DOHH2 (cell line): ENCODE measurements around the gene DGCR2.

Source experiments
- H3F3A ChIP-seq: fragments of 200-600 bp; sonication (generic), shearing (Covaris generic); 2 replicates; pipeline ENCODE4 v1.6.0; 2016; ENCODE audit warnings: antibody characterized with exemption, mild to moderate bottlenecking; ENCODE audit not compliant: control insufficient read depth, insufficient read depth
- H3K27ac ChIP-seq: fragments of 200-600 bp; sonication (generic); 2 replicates; pipeline ENCODE4 v1.5.1; 2014; ENCODE audit warnings: low read depth, mild to moderate bottlenecking, low read length, moderate library complexity
- H3K27me3 ChIP-seq: fragments of 200-600 bp; sonication (generic); 2 replicates; pipeline ENCODE4 v1.6.1; 2014; ENCODE audit warnings: mild to moderate bottlenecking, low read length, mixed read lengths; ENCODE audit not compliant: control insufficient read depth
- H3K36me3 ChIP-seq: fragments of 200-600 bp; sonication (generic); 2 replicates; pipeline ENCODE4 v1.6.1; 2014; ENCODE audit warnings: mild to moderate bottlenecking, low read length, moderate library complexity, mixed read lengths; ENCODE audit not compliant: control insufficient read depth
- H3K4me1 ChIP-seq: fragments of 200-600 bp; sonication (generic); 2 replicates; pipeline ENCODE4 v1.6.1; 2014; ENCODE audit warnings: mild to moderate bottlenecking, low read length, mixed read lengths; ENCODE audit not compliant: control insufficient read depth
- H3K4me2 ChIP-seq: fragments of 200-600 bp; sonication (generic); 2 replicates; pipeline ENCODE4 v1.6.0; 2014; ENCODE audit warnings: mild to moderate bottlenecking, low read length, moderate library complexity
- H3K4me3 ChIP-seq: fragments of 200-600 bp; sonication (generic); 2 replicates; pipeline ENCODE4 v1.5.1; 2014; ENCODE audit warnings: mild to moderate bottlenecking, low read length, mixed read lengths
- H3K79me2 ChIP-seq: fragments of 200-600 bp; sonication (generic); 2 replicates; pipeline ENCODE4 v1.6.1; 2014; ENCODE audit warnings: mild to moderate bottlenecking, low read length, mixed read lengths; ENCODE audit not compliant: control insufficient read depth
- H3K9me2 ChIP-seq: fragments of 200-600 bp; sonication (generic); replicated peaks from 2 replicates; pipeline ENCODE4 v1.6.1; 2014; ENCODE audit warnings: mild to moderate bottlenecking, low read length, mixed read lengths; ENCODE audit not compliant: control insufficient read depth
- H3K9me3 ChIP-seq: fragments of 200-600 bp; sonication (generic); 2 replicates; pipeline ENCODE4 v1.6.1; 2014; ENCODE audit warnings: antibody characterized with exemption, low read length, mixed read lengths; ENCODE audit not compliant: control insufficient read depth, insufficient read depth
- H4K20me1 ChIP-seq: fragments of 200-600 bp; sonication (generic); 2 replicates; pipeline ENCODE4 v1.6.0; 2014; ENCODE audit warnings: low read depth, mild to moderate bottlenecking, antibody characterized with exemption, low read length, moderate library complexity; ENCODE audit not compliant: control insufficient read depth, insufficient read depth
- EZH2phosphoT487 ChIP-seq: fragments of 200-600 bp; sonication (generic); IDR thresholded peaks from 2 replicates; pipeline ENCODE4 v1.6.1; 2017; ENCODE audit warnings: borderline replicate concordance, mild to moderate bottlenecking, antibody characterized with exemption, low read length, moderate library complexity, mixed read lengths
- TF ChIP-seq, protein P1 (sequence below): fragments of 200-600 bp; sonication (generic); IDR thresholded peaks from one replicate; pipeline ENCODE4 v1.5.1; 2014; ENCODE audit warnings: antibody characterized with exemption, mild to moderate bottlenecking, low read depth, low read length; ENCODE audit not compliant: poor library complexity, severe bottlenecking

DGCR2 gene

DNA sequence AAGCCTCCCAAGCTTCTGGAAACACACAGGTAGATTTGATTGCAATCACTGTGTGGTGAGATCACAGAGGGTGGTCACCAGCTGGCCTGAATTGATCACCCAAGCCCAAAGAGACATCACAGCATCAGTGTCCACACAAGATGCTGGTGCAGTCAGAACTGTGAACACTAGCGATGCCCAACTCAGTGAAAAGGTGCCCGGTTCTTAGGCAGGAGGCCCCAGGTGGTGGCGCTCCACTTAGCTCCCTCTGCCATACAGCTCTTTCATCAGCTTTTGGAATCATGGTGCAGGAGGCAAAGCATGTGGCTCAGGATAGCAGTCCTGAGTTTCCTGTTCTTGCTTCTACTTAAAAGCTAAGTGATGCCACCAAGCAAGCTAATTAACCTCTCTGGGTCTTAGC, 11.1 kb downstream of the DGCR2 start:
- no peaks in the 10 kb centered on the region for H3F3A ChIP-seq
- peaks cover 91% of the 10 kb centered on the region for H3K79me2 ChIP-seq
- no peak overlapping the region for H3K27ac ChIP-seq
- H3K9me2 ChIP-seq: no peaks in the 10 kb centered on the region
- H3K4me1 ChIP-seq: peaks cover 15% of the 10 kb centered on the region
- no peaks in the 10 kb centered on the region for H3K27me3 ChIP-seq
- peaks cover 16% of the 10 kb centered on the region for H4K20me1 ChIP-seq
- H3K9me3 ChIP-seq: no peaks in the 10 kb centered on the region
- H3K4me2 ChIP-seq: no peak overlapping the region
- H3K36me3 ChIP-seq: 0 out of 2 replicates have a peak, but pooled peaks cover 3% of the 10 kb centered on the region
- H3K4me3 ChIP-seq: no peak overlapping the region
- TF ChIP-seq, protein P1, sequence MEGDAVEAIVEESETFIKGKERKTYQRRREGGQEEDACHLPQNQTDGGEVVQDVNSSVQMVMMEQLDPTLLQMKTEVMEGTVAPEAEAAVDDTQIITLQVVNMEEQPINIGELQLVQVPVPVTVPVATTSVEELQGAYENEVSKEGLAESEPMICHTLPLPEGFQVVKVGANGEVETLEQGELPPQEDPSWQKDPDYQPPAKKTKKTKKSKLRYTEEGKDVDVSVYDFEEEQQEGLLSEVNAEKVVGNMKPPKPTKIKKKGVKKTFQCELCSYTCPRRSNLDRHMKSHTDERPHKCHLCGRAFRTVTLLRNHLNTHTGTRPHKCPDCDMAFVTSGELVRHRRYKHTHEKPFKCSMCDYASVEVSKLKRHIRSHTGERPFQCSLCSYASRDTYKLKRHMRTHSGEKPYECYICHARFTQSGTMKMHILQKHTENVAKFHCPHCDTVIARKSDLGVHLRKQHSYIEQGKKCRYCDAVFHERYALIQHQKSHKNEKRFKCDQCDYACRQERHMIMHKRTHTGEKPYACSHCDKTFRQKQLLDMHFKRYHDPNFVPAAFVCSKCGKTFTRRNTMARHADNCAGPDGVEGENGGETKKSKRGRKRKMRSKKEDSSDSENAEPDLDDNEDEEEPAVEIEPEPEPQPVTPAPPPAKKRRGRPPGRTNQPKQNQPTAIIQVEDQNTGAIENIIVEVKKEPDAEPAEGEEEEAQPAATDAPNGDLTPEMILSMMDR: no peak

DNA sequence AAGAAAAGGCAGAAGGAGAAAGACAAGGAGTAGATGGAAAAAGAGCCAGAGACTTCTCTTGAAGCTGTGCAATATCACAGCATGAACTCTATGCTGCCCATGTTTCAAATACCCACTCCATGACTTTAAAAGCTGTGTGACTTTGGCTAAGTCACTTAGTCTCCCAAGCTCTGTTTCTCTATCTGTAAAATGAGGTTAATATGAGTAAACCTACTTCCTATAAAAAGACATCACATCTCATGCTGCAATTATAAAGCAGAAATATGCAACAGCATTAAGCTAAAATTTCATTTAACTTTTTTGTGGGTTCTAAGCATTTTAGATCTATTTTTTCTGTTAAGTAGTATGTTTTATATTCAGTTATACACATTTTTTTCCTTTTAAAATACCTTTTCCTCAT, 11.6 kb downstream of the DGCR2 start:
- TF ChIP-seq, protein P1: no peak
- TF ChIP-seq EZH2phosphoT487: no peak
- Histone ChIP-seq H3K27me3 (no peaks in the 10 kb centered on the region), H3K4me2 (no peak overlapping the region), H3K9me2 (no peaks in the 10 kb centered on the region), H3K36me3 (0 out of 2 replicates have a peak, but pooled peaks cover 3% of the 10 kb centered on the region), H4K20me1 (peaks cover 16% of the 10 kb centered on the region; the same call in 1 of the 2 replicates), H3K27ac (no peak overlapping the region), H3K4me3 (no peak overlapping the region), H3K79me2 (peaks cover 91% of the 10 kb centered on the region), H3K4me1 (peaks cover 15% of the 10 kb centered on the region), H3F3A (no peaks in the 10 kb centered on the region), H3K9me3 (no peaks in the 10 kb centered on the region)

DNA sequence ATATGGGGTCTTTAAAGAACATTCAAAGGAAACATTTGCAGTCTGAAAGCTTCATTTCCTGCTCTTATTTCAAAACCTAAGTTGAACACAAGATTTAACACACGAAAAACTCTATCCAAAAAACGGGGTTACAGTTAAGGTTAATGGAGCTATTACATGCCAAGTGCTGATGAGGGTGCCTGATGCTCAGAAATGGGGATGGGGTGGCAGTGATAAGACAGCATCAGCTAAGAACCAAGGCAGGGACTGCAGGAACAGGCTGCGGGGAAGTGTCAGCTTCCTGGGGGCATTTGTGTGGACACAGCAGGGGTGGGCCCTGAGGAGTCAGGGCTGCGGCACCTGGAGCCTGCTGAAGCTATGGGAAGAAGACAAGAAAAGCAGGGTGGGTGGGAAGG, 12.2 kb downstream of the DGCR2 start:
- Histone ChIP-seq H3K36me3 (no peaks in the 10 kb centered on the region), H3K27ac (no peak overlapping the region), H3K79me2 (peaks cover 91% of the 10 kb centered on the region), H3K27me3 (no peaks in the 10 kb centered on the region), H4K20me1 (peaks cover 16% of the 10 kb centered on the region; the same call in 1 of the 2 replicates), H3F3A (no peaks in the 10 kb centered on the region), H3K4me3 (peak overlapping the region; percentile 22; the same call in 1 of the 2 replicates), H3K9me2 (no peaks in the 10 kb centered on the region), H3K4me2 (peak overlapping the region; percentile 41), H3K4me1 (peaks cover 15% of the 10 kb centered on the region), H3K9me3 (no peaks in the 10 kb centered on the region)
- no peak for TF ChIP-seq EZH2phosphoT487
- TF ChIP-seq, protein P1: no peak
